Fibroblast of lung (primary cell): ENCODE results near the gene VANGL2. TPM values are rescaled to one million over a fixed set of nuclear protein-coding genes. Genes with fewer than 3 reads are reported as not detected.

Experiments
- DNase-seq, 2 donors: peaks; one replicate each; pipeline versions ENCODE4 v3.0.0 to v3.0.0-alpha.2; 2010; ENCODE audit warnings: low read depth in 2 of 2
- H2AFZ ChIP-seq: 2 replicates; pipeline ENCODE4 v1.5.1; 2012; ENCODE audit warnings: low read length, control low read depth, inconsistent platforms
- H3K27ac ChIP-seq: 2 replicates; pipeline ENCODE4 v1.5.1; 2011; ENCODE audit warnings: low read length, control low read depth; ENCODE audit not compliant: insufficient read depth
- H3K27me3 ChIP-seq: 2 replicates; pipeline ENCODE4 v1.5.1; 2011; ENCODE audit warnings: mild to moderate bottlenecking, low read length; ENCODE audit not compliant: control insufficient read depth, insufficient read depth
- H3K36me3 ChIP-seq: 2 replicates; pipeline ENCODE4 v1.5.1; 2011; ENCODE audit warnings: low read length; ENCODE audit not compliant: control insufficient read depth, insufficient read depth
- H3K4me1 ChIP-seq: 2 replicates; pipeline ENCODE4 v1.5.1; 2011; ENCODE audit warnings: low read length; ENCODE audit not compliant: control insufficient read depth, insufficient read depth; ENCODE audit errors: extremely low read depth
- H3K4me2 ChIP-seq: 2 replicates; pipeline ENCODE4 v1.5.1; 2011; ENCODE audit warnings: low read length, control low read depth; ENCODE audit not compliant: insufficient read depth; ENCODE audit errors: extremely low read depth
- H3K4me3 ChIP-seq, 4 experiments: fragments of 200-600 bp in 1 of 4; sonication (generic) in 1 of 4; replicated peaks in 1 of 4; 2 replicates each; pipeline ENCODE4 v1.5.1; 2011 to 2016; ENCODE audit warnings: low read length in 4 of 4, low read depth in 3 of 4, mild to moderate bottlenecking in 3 of 4, control low read depth in 2 of 4, inconsistent platforms in 1 of 4, mixed read lengths in 1 of 4; ENCODE audit not compliant: insufficient read depth in 1 of 4; ENCODE audit errors: control extremely low read depth in 1 of 4
- H3K79me2 ChIP-seq: 2 replicates; pipeline ENCODE4 v1.5.1; 2012; ENCODE audit warnings: mild to moderate bottlenecking, low read length, inconsistent platforms; ENCODE audit not compliant: control insufficient read depth, insufficient read depth
- H3K9ac ChIP-seq: 2 replicates; pipeline ENCODE4 v1.5.1; 2011; ENCODE audit warnings: mild to moderate bottlenecking, low read length, control low read depth; ENCODE audit not compliant: insufficient read depth
- H3K9me3 ChIP-seq: 2 replicates; pipeline ENCODE4 v1.5.1; 2012; ENCODE audit warnings: low read depth, low read length; ENCODE audit not compliant: control insufficient read depth, insufficient read depth
- H4K20me1 ChIP-seq: 2 replicates; pipeline ENCODE4 v1.5.1; 2011; ENCODE audit warnings: low read length; ENCODE audit not compliant: control insufficient read depth, insufficient read depth; ENCODE audit errors: extremely low read depth
- CTCF ChIP-seq, 2 donors: IDR thresholded peaks in 1 of 2; conservative IDR thresholded peaks in 1 of 2; 1 replicate in 1 of 2; 2 replicates in 1 of 2; pipeline ENCODE4 v1.5.1; 2011 to 2012; ENCODE audit warnings: low read length in 2 of 2, control low read depth in 1 of 2, inconsistent platforms in 1 of 2, low read depth in 1 of 2, mild to moderate bottlenecking in 1 of 2
- EZH2 ChIP-seq: IDR thresholded peaks from 2 replicates; pipeline ENCODE4 v1.5.1; 2012; ENCODE audit warnings: low read length, control low read depth, mild to moderate bottlenecking; ENCODE audit errors: missing control alignments
- polyA plus RNA-seq, 2 donors: library from polyadenylated mRNA; depleted of rRNA in 1 of 2; stranded (reverse) in 1 of 2; unstranded in 1 of 2; fragments of >200 nt; gene quantifications; 2 replicates each; pipeline ENCODE4 v1.2.1, GENCODE V29; 2011 to 2012; ENCODE audit warnings: missing spikeins in 1 of 2
- total RNA-seq: library from RNA; depleted of rRNA; stranded (reverse); fragments of >200 nt; gene quantifications from 2 replicates; pipeline ENCODE4 v1.2.1, GENCODE V29; 2014

VANGL2 gene
- total and polyA plus RNA-seq, 2 donors (not counting 1 experiment from before 2014, with no cell fraction given) = 0.01 TPM; not detected in 1

GRCh38 chr1:160399544-160400222 is 681 bp upstream of the VANGL2 start:
- Histone ChIP-seq H3K4me3 (peak overlapping the region in 1 of 4 experiments; percentile 58), H4K20me1 (no peaks in the 10 kb centered on the region), H3K27me3 (peaks cover 40% of the 10 kb centered on the region), H3K27ac (no peak overlapping the region), H3K9me3 (no peaks in the 10 kb centered on the region), H2AFZ (no peak overlapping the region), H3K4me1 (no peaks in the 10 kb centered on the region), H3K9ac (no peak overlapping the region), H3K79me2 (no peaks in the 10 kb centered on the region), H3K36me3 (no peaks in the 10 kb centered on the region), H3K4me2 (no peak overlapping the region)
- TF ChIP-seq CTCF (conservative IDR thresholded peaks at IDR 0.05 in 1 of 2, IDR thresholded peaks at IDR 0.05 in 1 of 2; ENCODE audit: low read depth in 1 of 2, low read length in 2 of 2) (no peak), EZH2 (no peak)
- DNase-seq = no peak

GRCh38 chr1:160400646-160401486 is 502 bp downstream of the VANGL2 start:
- no peak overlapping the region for H3K27ac ChIP-seq
- peak in 1 of 2 donors; percentile 6 for DNase-seq
- H3K4me2 ChIP-seq = no peak overlapping the region
- no peaks in the 10 kb centered on the region for H3K79me2 ChIP-seq
- no peaks in the 10 kb centered on the region for H3K4me1 ChIP-seq
- H3K9me3 ChIP-seq = no peaks in the 10 kb centered on the region
- H2AFZ ChIP-seq = no peak overlapping the region
- H3K4me3 ChIP-seq = peak overlapping the region in 1 of 4 experiments; percentile 50
- TF ChIP-seq EZH2 = peak; percentile 71
- no peak for TF ChIP-seq CTCF (conservative IDR thresholded peaks at IDR 0.05 in 1 of 2, IDR thresholded peaks at IDR 0.05 in 1 of 2; ENCODE audit: low read depth in 1 of 2, low read length in 2 of 2)
- peaks cover 40% of the 10 kb centered on the region for H3K27me3 ChIP-seq
- H3K9ac ChIP-seq = no peak overlapping the region
- H3K36me3 ChIP-seq = no peaks in the 10 kb centered on the region
- H4K20me1 ChIP-seq = no peaks in the 10 kb centered on the region

GRCh38 chr1:160401487-160401805 is 1.1 kb downstream of the VANGL2 start:
- no peaks in the 10 kb centered on the region for H3K36me3 ChIP-seq
- H3K4me3 ChIP-seq = peak overlapping the region in 1 of 4 experiments; percentile 50
- peaks cover 40% of the 10 kb centered on the region for H3K27me3 ChIP-seq
- H2AFZ ChIP-seq = no peak overlapping the region
- no peaks in the 10 kb centered on the region for H3K79me2 ChIP-seq
- TF ChIP-seq EZH2 (peak; percentile 70), CTCF (conservative IDR thresholded peaks at IDR 0.05 in 1 of 2, IDR thresholded peaks at IDR 0.05 in 1 of 2; ENCODE audit: low read depth in 1 of 2, low read length in 2 of 2) (no peak)
- no peaks in the 10 kb centered on the region for H4K20me1 ChIP-seq
- no peak overlapping the region for H3K27ac ChIP-seq
- H3K4me2 ChIP-seq = no peak overlapping the region
- no peaks in the 10 kb centered on the region for H3K9me3 ChIP-seq
- no peak for DNase-seq
- H3K4me1 ChIP-seq = no peaks in the 10 kb centered on the region
- no peak overlapping the region for H3K9ac ChIP-seq
